Activated CD4-positive, alpha-beta T cell treated with anti-CD3 and anti-CD28 coated beads, Interleukin-2, amount 50 U/mL, for 48 hours (primary cell): ENCODE data around the gene HOXC13.
A peak's percentile ranks its signal among the peaks of the same experiment; 100 is the strongest.

ENCODE experiments used
- DNase-seq, 2 experiments: peaks; one replicate each; pipeline ENCODE4 v3.0.0-alpha.2; 2020

HOXC13 gene

GRCh38 chr12:53982648-53983567 lies 44.3 kb downstream of the HOXC13 start:
- DNase-seq: no peak

GRCh38 chr12:53983568-53983949 lies 44.9 kb downstream of the HOXC13 start:
- DNase-seq: no peak

DNA sequence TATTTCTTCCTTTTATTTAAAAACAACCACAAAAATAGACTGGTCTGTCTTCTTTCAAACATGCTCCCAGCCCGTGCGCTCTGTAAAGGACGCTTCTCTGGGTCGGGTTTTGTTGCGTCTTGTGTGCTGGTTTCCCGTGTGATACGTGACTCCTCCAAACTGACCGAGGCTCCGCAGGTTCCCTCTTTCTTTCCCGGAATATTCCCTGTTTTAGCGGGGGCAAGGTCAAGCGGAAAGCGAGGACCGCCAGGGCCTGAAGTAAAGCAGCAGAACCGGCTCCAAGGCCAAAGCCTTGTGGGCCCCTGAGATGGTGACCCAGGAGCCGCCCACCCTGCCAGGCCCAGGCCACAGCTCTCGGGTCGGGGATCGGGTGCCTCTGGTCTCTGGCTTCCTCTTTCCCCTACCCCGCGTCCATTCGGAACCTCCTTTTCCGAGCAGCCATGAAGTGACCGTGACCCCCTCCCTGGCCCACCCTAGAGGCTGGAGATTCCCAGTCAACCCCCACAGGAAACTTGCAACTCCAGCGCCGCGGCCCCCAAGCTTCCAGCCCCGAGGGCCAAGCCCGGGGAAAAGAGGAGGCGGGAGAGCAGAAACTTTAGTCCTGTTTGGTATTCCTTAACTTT lies 45.4 kb downstream of the HOXC13 start:
- DNase-seq: no peak

GRCh38 chr12:53984901-53985691 lies 46.5 kb downstream of the HOXC13 start, which contains the start of gene HOXC10:
Gene HOXC10 (plus strand): TSS chr12:53985146. CDS start chr12:53985260, 114 bp downstream.
- peak; percentile 88 to 90 for DNase-seq

- no peak for DNase-seq
Observed at GRCh38 chr12:53985692-53985993, 47.0 kb downstream of the HOXC13 start.

- DNase-seq: no peak
Observed at GRCh38 chr12:53985994-53986685, 47.5 kb downstream of the HOXC13 start.

GRCh38 chr12:53986686-53987483 lies 48.3 kb downstream of the HOXC13 start:
- no peak for DNase-seq

DNA sequence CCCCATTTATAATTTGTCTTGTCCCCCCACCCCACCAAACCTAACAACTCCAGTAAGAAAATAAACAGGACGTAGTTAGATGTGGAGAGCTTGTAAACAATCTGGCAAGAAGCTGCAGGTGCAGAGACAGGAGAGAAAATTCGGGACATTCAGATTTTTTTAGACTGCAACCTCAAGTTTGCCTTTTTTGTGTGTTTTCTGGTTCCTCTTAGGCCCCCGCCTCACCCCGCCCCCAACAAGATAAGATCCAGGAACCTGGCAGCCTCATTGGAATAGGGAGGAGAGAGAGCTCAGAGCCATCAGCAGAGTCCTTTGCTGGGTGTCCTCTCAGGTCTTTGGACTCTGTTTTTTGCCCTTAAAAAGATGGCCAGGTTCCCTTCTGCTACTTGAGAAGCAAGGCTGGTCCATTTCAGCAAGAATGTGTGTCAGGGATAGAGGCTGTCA lies 49.2 kb downstream of the HOXC13 start:
- no peak for DNase-seq

GRCh38 chr12:53988541-53989226 lies 50.1 kb downstream of the HOXC13 start:
- DNase-seq: no peak

DNA sequence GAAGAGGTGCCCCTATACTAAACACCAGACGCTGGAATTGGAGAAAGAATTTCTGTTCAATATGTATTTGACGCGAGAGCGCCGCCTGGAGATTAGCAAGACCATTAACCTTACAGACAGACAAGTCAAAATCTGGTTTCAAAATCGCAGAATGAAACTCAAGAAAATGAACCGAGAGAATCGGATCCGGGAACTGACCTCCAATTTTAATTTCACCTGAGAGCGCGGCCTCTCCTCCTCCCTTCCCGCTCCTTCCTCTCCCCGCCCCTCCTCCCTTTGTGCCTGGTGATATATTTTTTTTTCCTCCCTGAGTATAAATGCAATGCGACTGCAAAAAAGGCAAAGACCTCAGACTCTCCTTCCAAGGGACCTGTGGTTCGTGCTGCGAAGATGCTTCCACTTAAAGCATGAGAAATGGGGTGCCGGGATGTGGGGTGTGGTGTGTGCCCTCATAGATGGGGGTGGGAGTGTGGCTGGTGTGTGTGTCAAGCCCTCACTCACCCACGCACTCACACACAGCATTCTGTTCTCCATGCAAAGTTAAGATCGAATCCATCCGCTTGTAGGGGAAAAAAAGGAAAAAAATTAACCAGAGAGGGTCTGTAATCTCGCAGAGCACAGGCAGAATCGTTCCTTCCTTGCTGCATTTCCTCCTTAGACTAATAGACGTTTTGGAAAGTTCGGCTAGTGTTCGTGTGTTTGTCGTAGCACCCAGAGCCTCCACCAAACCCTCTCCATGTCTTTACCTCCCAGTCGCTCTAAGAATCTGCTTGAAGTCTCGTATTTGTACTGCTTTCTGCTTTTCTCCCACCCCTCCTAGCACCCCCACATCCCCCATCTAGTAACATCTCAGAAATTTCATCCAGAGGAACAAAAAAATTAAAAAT lies 50.8 kb downstream of the HOXC13 start:
- no peak for DNase-seq

- no peak for DNase-seq
Observed at GRCh38 chr12:53990311-53991076, 51.9 kb downstream of the HOXC13 start.

GRCh38 chr12:53991077-53991460 lies 52.4 kb downstream of the HOXC13 start:
- DNase-seq: no peak

DNA sequence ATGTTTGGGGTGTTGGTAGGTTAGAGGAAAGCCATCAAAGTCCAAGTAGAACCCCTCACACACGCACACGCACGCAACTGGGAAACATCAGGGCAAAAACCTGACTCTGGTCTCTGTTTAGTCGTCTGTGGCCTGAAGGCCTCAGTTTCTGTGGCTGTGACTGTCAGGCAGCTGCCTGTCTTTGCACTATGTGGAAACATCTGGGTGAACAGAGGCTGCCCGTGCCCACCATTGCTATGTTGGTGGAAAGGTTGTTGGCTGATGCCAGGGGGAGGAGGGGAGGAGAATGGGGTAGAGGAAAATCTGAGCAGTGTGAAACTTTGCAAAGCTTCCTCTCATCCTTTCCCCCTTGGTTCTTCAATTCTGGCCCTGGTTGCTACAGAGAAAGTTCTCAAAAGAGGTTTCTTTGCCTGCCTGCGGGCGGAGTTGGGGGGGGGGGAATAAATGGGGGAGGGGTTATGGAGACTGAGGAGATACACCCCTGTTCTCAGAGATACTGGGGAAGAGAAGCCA lies 53.8 kb downstream of the HOXC13 start:
- DNase-seq: no peak

GRCh38 chr12:53993162-53994008 lies 54.8 kb downstream of the HOXC13 start:
- no peak for DNase-seq

- DNase-seq: no peak
Observed at GRCh38 chr12:53994009-53994263, 55.3 kb downstream of the HOXC13 start.

- no peak for DNase-seq
Observed at GRCh38 chr12:53994264-53995001, 55.8 kb downstream of the HOXC13 start.

DNA sequence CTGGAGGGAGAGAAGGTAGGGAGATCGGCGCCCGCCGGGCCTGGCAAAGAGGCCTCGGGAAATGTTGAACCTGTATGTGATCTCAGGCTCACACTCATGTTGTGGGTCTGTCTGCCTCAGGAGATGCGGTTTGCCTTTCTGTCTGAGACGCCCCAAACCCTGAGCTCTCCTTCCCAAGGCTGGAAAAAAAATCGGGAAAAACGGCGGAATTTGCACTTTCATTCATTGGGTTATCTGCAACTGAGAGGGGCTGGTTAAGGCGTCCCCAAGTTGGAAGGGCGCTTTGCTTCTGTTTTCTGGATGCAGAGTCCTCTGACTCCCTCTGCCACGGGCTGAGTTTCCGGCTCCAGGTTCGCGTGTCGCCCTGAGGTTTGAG lies 56.4 kb downstream of the HOXC13 start:
- peak in 1 of 2 experiments; percentile 41 for DNase-seq
